H4 (cell line): Measurements from ENCODE around the gene BLVRA. TPM values are rescaled to one million over a fixed set of nuclear protein-coding genes. Genes with fewer than 3 reads are reported as not detected.
"Not testable (repeated sequence)": the region's sequence is repeated elsewhere in the genome, so short reads cannot be mapped to it uniquely, and the experiment has no call there.

ENCODE experiments used
- DNase-seq: peaks from one replicate; pipeline ENCODE4 v3.0.0-alpha.2; 2015; ENCODE audit warnings: low spot score
- total RNA-seq: library from RNA; depleted of rRNA; stranded (reverse); fragments of >200 nt; shearing (Covaris generic); gene quantifications from 2 replicates; pipeline ENCODE4 v1.2.3, GENCODE V29; 2014

BLVRA gene
- total RNA-seq, 1 experiment from 2014 or later, result 109 TPM

- DNase-seq, result no peak
These were observed 10.8 kb downstream of the BLVRA start for GRCh38 chr7:43769281-43769680.

GRCh38 chr7:43769791-43770465, 11.4 kb downstream of the BLVRA start:
- DNase-seq, result no peak

DNA sequence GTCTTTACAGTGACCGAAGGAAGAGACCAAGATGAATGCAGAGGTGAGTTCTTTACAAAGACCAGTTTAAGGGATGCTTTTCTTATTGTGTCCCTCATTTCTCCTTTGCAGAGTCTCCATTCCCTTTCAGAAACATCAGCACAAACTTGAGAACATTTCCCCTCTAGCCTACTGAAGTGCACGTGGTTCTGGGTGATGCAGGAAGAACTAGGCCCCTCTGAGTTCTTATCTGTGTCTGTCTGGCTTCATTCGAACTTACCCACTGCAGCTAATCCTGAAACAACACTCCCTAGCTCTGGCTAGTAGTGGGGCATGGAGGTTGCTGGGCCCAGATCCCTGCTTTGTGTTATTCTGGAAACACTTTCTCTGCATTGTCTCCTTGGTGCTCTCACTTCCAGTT, 12.6 kb downstream of the BLVRA start:
- no peak for DNase-seq

DNA sequence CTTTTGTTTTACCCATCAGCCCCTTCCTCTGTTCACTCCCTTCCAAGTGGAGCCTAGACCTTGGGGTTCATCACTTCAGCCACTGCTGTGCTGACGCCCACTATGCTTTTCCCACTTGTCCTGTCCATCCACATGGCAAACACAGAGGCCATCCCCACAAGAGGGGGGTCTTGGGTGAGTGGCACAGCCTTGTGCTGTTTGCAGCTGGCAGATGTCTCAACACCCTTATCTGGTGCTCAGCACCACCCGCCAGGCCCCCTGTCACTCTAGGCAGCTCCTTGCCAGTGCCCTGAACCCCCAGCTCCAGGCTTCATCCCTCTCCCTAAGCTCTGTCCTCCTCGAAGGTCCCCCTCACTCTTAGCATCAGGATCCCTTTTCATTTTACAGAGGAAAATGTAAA, 13.1 kb downstream of the BLVRA start:
- DNase-seq, result no peak

- DNase-seq, result not testable (repeated sequence)
These were observed 14.8 kb downstream of the BLVRA start for GRCh38 chr7:43773268-43773667.

DNA sequence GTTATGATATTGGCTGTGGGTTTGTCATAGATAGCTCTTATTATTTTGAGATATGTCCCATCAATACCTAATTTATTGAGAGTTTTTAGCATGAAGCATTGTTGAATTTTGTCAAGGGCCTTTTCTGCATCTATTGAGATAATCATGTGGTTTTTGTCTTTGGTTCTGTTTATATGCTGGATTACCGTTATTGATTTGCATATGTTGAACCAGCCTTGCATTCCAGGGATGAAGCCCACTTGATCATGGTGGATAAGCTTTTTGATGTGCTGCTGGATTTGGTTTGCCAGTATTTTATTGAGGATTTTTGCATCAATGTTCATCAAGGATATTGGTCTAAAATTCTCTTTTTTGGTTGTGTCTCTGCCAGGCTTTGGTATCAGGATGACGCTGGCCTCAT, 16.8 kb downstream of the BLVRA start:
- not testable (repeated sequence) for DNase-seq

GRCh38 chr7:43778293-43779044, 20.0 kb downstream of the BLVRA start:
- not testable (repeated sequence) for DNase-seq

DNA sequence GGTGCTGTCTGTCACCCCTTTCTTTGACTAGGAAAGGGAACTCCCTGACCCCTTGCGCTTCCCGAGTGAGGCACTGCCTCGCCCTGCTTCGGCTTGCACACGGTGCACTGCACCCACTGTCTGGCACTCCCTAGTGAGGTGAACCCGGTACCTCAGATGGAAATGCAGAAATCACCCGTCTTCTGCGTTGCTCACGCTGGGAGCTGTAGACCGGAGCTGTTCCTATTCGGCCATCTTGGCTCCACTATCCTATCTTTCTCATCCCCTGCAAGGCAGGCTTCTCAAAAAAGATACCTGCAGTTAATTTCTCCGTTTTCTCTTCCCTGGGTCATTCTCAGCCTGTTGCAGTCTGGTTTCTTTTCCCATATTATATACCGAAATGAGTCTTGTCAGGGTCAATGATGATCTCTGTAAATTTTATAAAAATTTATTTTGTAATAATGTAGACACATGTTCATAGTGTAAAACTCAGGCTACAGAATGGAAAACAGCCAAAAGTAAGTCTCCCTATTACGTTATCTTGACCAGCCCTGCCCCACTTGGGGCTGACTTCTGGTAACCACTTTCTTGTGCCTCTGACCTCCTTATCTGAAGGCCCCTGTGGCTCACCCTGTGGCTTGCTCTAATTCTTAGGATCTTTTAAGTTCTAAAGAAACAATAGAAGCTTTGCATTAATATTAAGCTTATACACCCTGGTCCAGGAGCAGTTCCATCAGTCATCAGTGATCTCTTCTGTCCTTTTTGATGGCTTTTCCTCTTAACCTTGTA, 20.7 kb downstream of the BLVRA start:
- no peak for DNase-seq

DNA sequence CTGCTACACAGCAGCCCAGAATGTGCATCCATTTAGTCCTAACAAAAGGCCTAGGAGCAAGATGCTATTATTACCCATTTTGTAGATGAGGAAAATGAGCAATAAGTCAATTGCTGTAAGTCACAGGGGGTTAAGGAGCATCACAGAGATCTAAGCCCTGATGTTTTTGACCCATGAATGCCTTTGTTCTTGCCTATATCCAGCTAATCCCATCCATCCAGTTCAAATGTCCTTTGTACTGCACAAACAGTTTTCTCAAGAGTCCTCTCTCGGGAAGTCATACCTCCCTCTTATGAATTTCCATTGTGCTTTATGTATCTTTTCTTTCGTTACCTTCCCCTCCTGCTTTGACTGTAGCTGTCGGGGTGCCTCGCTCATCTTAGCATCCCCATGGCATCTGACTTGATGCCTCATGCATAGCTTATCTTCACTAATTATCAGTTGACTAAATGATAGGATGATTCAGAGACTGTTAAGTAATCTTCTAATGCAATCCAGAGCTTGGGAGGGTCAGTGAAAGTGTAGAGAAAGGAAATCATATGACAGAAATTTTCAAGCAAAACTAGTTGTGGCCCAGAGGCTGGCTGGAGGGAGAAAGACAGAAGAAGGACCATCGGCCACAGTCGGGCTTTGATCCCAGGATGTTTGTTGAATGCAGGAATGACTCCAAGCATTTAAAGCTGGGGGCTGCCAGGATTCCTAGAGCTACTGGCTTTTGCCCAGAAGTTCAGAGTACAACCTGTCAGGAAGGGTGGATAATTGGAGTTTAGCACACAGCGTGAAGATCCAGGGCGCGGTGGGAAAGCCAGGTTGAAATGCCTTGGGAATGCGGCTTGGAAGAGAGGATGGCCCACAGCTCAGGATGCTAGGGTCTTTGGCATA, 23.5 kb downstream of the BLVRA start:
- DNase-seq, result no peak

DNA sequence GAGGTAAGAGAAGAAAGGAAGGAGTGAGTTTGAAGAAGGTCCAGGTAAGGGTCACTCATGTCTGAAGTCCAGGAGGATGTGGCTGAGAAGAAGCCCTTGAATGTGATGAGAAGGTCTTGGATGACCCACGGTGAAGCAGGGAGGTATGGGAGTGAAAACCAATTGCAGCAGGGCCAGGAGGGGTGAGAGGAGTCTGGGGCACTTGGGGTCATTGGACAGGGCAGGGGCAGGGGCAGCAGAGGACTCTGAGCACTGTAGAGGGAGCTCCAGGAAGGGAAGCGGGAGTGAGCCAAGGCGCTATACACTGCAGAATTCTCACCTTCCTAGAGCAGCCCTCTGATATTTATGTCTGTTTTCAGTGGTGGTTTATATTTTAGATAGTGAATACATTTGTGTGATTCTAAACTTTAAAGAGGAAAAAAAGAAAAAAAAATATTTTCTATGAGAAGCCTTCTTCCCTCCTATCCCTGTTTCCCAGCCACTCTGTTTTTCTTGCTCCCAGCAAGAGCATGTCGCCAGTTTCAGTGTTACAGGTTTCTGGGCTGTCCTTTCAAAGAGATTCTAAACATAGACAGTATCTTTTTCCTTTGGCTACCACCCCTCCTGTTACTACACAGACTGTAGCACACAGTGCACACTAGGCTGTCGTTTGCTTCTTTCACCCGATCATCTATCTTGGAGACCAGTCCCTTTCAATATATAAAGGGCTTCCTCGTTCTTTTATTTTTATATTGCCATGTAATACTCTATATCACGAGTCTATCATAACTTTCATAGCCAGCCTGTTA, 24.5 kb downstream of the BLVRA start:
- DNase-seq, result no peak

DNA sequence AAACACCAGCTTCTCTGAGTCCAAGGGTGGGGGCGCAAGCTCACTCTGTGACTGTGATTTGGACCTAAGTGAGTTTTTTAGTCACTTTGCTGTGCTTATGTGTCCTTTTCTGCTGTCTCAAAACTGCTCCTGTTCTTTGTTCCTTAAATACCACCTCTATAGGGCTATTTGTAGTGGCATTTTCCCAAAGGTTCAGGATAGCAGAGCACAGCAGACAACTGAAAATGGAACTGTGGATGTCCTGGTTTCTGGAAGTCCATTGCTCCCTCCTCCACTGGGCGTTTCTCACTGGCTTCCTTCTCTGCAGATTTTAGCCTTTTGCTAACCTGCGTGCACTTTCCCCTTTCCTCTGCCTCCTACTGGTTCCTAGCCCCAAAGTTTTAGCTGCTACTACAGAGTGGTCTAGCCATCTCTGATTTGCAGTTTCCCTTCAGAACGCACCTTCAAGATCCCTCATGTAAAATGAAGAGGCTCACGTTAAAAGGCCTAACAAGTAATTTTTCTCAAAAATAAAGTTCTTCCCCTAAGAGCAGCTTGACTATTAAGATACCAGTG, 25.6 kb downstream of the BLVRA start:
- no peak for DNase-seq

DNA sequence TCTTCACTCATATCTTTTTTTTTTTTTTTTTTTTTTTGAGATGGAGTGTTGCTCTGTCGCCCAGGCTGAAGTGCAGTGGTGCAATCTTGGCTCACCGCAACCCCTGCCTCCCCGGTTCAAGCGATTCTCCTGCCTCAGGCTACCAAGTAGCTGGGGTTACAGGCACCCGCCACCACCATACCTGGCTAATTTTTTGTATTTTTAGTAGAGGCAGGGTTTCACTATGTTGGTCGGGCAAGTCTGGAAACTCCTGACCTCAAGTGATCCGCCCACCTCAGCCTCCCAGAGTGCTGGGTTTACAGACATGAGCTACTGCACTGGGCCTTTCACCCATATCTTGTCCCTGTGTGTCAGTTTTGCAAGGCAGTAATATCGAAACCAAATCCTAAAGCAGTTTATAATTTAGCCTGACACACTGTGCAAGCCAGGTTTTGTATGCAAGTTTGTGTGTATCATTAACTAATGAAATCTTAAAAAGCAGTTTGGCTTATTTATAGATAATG, 26.2 kb downstream of the BLVRA start:
- not testable (repeated sequence) for DNase-seq

GRCh38 chr7:43785420-43785819, 26.9 kb downstream of the BLVRA start:
- DNase-seq, result no peak

DNA sequence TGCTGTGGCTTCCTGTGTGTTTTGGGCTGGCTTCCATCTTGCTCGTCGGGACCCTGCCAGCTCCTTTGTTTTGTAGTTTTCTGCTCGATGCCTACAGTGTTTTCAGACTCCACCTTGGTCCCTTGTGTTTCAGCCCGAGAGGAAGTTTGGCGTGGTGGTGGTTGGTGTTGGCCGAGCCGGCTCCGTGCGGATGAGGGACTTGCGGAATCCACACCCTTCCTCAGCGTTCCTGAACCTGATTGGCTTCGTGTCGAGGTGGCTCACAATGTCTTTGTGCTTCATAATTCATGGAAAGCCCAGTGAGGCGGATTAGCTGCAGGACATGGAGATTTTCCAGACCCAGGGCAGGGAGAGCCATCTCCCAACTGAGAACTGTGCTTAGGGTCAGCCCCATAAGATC, 29.3 kb downstream of the BLVRA start:
- no peak for DNase-seq

DNA sequence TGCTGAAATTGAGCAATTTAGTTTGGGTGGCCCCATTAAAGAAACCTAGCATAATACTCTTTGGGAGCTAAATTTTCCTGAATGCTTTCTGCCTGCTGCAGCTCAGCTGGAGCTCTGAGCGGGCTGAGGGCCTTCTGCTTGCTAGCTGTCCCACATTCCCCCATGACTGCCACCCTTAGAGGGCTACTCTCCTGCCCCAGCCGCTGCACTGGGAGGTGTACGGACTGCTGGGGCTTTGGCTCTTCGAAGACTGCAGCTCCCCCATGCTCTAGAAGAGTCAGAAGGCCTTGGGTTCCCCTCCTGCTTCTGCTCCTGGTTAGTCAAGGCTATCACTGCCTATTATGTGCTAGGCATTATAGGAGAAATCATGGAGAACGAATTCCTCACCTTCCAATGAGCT, 31.5 kb downstream of the BLVRA start:
- DNase-seq, result no peak

GRCh38 chr7:43790834-43791233, 32.4 kb downstream of the BLVRA start:
- no peak for DNase-seq

DNA sequence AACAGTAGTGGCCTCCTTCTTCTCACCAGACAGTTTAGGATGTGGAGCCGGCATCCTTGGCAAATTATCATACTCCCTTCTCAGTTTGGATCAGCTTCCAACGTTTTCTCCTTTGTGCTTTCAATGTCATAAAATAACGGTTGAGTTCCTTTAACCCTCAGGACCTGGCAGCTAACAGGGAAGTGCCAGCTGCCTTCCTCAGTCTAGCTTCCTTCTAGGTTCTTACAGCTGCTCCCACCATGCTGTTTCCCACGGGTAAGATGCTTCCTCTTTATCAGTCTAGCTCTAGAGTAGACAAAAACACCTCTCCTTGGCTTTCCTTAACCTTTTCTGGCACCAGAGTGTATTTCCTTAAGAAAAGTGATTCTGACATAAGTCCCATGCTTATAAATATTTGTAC, 33.2 kb downstream of the BLVRA start:
- no peak for DNase-seq

- DNase-seq, result no peak
These were observed 34.1 kb downstream of the BLVRA start for GRCh38 chr7:43792471-43793150.

DNA sequence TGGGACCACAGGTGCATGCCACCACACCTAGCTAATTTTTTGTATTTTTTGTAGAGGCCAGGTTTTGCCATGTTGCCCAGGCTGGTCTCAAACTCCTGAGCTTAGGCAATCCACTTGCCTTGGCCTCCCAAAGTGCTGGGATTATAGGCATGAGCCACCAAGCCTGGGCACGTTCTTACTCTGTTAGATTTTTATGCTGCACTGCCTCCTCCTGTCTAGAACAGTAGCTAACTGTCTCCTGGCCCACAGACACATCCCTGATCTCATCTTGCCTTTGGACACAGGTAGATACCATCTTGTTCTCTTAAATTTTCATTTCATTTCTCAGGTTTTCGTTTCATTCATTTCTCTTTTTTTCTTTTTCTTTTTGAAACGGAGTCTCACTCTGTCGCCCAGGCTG, 41.1 kb downstream of the BLVRA start:
- no peak for DNase-seq

GRCh38 chr7:43803865-43804264, 45.4 kb downstream of the BLVRA start:
- no peak for DNase-seq
